Astrocyte (in vitro differentiated cells and primary cell): ENCODE results near the gene TDRD1.

Source experiments
- EZH2 ChIP-seq: IDR thresholded peaks from 2 replicates; pipeline ENCODE4 v1.6.1; 2012; ENCODE audit warnings: mild to moderate bottlenecking, low read length, inconsistent platforms; ENCODE audit not compliant: insufficient read depth
- TF ChIP-seq, protein P1 (sequence below): IDR thresholded peaks from 2 replicates; pipeline ENCODE4 v1.5.1; 2011; ENCODE audit warnings: low read depth, mild to moderate bottlenecking, inconsistent platforms, low read length, moderate library complexity; ENCODE audit not compliant: insufficient read depth

DNA sequence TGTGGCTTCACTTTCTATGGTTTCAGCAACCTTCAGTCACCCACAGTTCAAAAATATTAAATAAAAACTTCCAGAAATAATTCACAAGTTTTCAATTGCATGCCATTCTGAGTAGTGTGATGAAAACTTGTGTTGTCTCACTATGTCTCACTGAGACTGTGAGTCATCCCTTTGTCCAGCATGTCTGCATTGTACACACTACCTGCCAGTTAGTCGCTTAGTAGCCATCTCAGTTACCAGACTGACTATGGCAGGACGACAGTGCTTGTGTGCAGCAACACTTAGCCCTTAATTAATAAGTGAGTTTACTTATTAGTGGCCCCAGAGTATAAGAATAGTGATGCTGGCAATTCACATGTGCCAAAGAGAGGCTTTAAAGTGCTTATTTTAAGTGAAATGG, 27.7 kb upstream of the TDRD1 start:
- TF ChIP-seq, protein P1, sequence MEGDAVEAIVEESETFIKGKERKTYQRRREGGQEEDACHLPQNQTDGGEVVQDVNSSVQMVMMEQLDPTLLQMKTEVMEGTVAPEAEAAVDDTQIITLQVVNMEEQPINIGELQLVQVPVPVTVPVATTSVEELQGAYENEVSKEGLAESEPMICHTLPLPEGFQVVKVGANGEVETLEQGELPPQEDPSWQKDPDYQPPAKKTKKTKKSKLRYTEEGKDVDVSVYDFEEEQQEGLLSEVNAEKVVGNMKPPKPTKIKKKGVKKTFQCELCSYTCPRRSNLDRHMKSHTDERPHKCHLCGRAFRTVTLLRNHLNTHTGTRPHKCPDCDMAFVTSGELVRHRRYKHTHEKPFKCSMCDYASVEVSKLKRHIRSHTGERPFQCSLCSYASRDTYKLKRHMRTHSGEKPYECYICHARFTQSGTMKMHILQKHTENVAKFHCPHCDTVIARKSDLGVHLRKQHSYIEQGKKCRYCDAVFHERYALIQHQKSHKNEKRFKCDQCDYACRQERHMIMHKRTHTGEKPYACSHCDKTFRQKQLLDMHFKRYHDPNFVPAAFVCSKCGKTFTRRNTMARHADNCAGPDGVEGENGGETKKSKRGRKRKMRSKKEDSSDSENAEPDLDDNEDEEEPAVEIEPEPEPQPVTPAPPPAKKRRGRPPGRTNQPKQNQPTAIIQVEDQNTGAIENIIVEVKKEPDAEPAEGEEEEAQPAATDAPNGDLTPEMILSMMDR = no peak
- no peak for TF ChIP-seq EZH2
